Lower leg skin (tissue), 4 donors: ENCODE data around the gene ZC3H14. TPM values are rescaled to one million over a fixed set of nuclear protein-coding genes. Genes with fewer than 3 reads are reported as not detected.

ENCODE experiments used
- DNase-seq, 2 donors: peaks; one replicate each; pipeline ENCODE4 v3.0.0-alpha.2; 2019; ENCODE audit warnings: low spot score in 2 of 2
- H3K4me3 ChIP-seq: fragments of 200-600 bp; sonication (generic); 2 replicates; pipeline ENCODE4 v1.5.1; 2017; ENCODE audit warnings: mild to moderate bottlenecking, low read depth; ENCODE audit not compliant: poor library complexity, severe bottlenecking
- POLR2A ChIP-seq, 2 donors: fragments of 450-650 bp; IDR thresholded peaks; one replicate each; pipeline ENCODE4 v1.6.1; 2016 to 2017; ENCODE audit warnings: antibody characterized with exemption in 2 of 2, mild to moderate bottlenecking in 1 of 2, moderate library complexity in 1 of 2
- WGBS, 2 donors: methylation state at CpG; one replicate each; pipeline ENCODE4 v1.1.5; 2018; 5-methylcytosine and 5-hydroxymethylcytosine counted together
- intact Hi-C: fragments of 100-400 bp; cut with DNase I; formaldehyde crosslinking; loops from one replicate; pipeline ENCODE4 v1.15.0; 2023; ENCODE audit warnings: low total_unique reads
- total RNA-seq, 4 donors: library from RNA; depleted of rRNA; stranded (reverse); fragments of >200 nt; gene quantifications; one replicate each; pipeline ENCODE4 v1.1.0, GENCODE V29; 2016
- TF ChIP-seq, protein P1 (sequence below), 3 donors: fragments of 450-650 bp; IDR thresholded peaks; one replicate each; pipeline ENCODE4 v1.5.1; 2016; ENCODE audit warnings: antibody characterized with exemption in 3 of 3, mild to moderate bottlenecking in 3 of 3, moderate library complexity in 2 of 3

ZC3H14 gene
- total RNA-seq, 4 donors from 2014 or later: 45.2 to 54.5 (median 51.4) TPM

DNA sequence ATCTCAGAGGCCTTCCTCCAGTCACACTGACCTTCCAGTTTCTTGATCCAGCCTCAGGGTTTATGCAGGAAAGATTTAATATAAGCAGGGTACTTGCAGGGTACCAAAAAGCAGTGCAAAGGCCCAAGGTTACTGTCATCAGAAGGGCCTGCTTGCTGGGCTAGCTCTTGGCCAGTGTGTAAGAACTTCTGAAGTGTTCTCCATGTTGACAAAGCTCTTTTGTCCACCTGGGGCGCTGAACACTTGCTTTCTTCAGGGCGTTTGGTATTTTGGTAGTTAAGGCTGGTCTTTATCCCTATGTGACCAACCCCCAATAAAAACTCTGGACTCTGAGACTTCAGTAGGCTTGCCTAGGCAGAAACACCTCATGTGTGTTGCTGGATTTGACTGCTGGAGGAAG is 69.7 kb downstream of the ZC3H14 start:
- no peak for TF ChIP-seq POLR2A (IDR thresholded peaks at IDR 0.05)
- TF ChIP-seq, protein P1, sequence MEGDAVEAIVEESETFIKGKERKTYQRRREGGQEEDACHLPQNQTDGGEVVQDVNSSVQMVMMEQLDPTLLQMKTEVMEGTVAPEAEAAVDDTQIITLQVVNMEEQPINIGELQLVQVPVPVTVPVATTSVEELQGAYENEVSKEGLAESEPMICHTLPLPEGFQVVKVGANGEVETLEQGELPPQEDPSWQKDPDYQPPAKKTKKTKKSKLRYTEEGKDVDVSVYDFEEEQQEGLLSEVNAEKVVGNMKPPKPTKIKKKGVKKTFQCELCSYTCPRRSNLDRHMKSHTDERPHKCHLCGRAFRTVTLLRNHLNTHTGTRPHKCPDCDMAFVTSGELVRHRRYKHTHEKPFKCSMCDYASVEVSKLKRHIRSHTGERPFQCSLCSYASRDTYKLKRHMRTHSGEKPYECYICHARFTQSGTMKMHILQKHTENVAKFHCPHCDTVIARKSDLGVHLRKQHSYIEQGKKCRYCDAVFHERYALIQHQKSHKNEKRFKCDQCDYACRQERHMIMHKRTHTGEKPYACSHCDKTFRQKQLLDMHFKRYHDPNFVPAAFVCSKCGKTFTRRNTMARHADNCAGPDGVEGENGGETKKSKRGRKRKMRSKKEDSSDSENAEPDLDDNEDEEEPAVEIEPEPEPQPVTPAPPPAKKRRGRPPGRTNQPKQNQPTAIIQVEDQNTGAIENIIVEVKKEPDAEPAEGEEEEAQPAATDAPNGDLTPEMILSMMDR (IDR thresholded peaks at IDR 0.05): no peak
- WGBS, 2 donors: 83 to 95% methylated on average over 2 of the region's 2 CpGs
- intact Hi-C loops: no loop called here
- DNase-seq: no peak
- H3K4me3 ChIP-seq: no peak overlapping the region

DNA sequence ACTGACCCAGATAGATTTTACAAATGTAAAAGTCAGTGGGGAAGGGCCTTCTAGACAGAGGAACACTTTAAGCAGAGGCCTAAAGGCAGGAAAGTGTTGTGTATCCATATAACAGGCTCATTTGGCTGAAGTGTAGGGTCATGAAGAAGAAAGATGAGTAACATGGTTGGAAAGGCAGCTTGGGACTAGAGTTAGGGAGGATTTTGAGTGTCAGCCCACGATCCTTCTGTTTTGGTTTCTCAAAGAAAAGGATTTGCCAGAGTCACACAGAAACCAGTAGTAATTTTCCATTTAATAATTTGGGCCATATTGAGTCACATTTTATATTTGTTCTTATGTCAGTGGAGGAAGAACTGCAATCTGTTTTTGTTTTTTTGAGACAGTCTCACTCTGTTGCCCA is 76.4 kb downstream of the ZC3H14 start:
- TF ChIP-seq POLR2A (IDR thresholded peaks at IDR 0.05): no peak
- TF ChIP-seq, protein P1 (IDR thresholded peaks at IDR 0.05): no peak
- H3K4me3 ChIP-seq: no peak overlapping the region
- DNase-seq: no peak
- 66 to 79% methylated on average over 1 of the region's 1 CpG for WGBS, 2 donors
- intact Hi-C loops: no loop called here

DNA sequence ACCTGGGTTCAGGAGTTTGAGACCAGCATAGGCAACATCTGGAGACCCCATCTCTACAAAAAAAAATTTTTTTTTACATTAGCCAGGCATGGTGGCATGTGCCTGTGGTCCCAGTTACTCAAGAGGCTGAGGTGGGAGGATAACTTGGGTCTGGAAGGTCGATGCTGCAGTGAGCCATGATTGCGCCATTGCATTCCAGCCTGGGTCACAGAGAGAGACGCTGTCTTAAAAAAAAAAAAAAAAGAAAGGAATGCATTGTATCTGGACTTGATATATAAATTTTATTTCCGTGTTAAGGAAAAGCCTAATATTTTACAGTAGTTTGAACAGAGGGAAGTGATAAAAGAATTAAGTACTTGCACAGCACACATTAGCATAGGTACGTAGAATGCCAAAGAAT is 97.2 kb downstream of the ZC3H14 start:
- no peak overlapping the region for H3K4me3 ChIP-seq
- 77 to 82% methylated on average over 5 of the region's 5 CpGs for WGBS, 2 donors
- DNase-seq: no peak
- TF ChIP-seq, protein P1 (IDR thresholded peaks at IDR 0.05): no peak
- TF ChIP-seq POLR2A (IDR thresholded peaks at IDR 0.05): no peak
- intact Hi-C loops: no loop called here

DNA sequence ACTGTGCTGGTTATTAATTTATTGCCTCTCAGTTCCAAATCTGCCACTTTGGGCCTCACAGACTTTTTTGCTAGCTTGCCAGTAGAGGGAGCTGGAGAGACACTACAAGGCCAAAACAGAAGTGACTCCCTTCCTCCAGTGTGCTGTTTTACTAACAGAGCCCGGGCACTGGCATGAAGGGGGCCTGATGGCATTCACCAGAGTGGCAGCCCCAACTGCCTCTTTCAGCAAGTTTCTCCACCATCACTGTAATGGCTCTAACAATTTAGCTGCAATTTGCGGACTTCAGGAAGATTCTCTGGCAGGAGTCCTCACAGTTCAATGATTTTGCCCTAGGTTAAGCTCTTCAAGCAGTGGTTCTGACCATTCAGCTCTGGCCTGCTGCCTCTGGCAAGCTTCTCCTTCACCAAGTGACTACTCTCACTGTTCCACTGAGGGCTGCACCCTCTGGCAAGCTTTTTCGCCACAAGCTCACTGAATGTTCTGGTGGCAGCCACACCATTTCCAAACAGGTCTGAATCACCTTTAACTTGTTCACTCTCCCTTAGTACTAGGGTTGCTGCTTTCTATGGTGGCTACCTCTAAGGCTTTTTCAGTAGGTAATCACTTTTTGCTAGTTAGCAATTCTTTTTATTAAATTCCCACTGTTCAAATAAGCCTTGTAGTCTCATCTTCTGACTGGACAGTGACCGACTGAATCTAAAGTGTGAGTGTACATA is 104.9 kb downstream of the ZC3H14 start:
- no peak overlapping the region for H3K4me3 ChIP-seq
- no peak for TF ChIP-seq POLR2A (IDR thresholded peaks at IDR 0.05)
- TF ChIP-seq, protein P1 (IDR thresholded peaks at IDR 0.05): no peak
- intact Hi-C loops: loop anchor here (5.0 kb wide), 1 partner anchor 205 kb away; no protein-coding TSS in a partner anchor
- DNase-seq: peak in 1 of 2 donors; percentile 20
- 32 to 40% methylated on average over 4 of the region's 4 CpGs for WGBS, 2 donors

DNA sequence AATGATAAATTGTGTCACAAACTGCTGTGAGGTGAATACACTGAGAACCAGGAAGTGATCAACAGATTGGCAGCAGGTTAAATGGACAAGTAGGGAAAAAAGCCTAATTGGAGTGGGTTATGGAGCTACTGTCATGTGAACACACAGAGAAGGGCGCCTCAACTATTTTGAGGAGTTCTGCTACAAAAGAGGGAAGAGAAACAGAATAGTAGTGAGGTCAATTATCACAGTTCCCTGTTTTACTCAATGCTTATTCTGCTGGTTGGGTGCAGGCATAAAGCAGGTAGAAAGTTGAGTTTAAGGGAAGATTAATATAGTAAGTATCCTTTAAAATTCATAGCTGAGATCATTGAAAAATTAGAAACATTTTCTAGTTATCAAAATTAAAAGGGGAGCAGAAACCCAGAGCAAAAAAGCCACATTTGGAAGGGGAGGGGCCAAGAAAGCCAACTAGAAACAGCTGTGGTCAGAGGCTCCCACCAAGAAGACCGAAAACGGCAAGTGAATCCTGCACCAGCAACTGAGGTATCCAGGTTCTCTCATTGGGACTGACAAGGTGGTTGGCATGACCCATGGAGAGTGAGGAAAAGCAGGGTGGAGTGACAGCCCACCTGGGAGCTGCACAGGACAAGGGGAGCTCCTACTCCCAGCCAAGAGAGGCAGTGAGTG is 105.7 kb downstream of the ZC3H14 start:
- intact Hi-C loops: loop anchor here (5.0 kb wide), 1 partner anchor 204 kb away; no protein-coding TSS in a partner anchor
- no peak for DNase-seq
- WGBS, 2 donors: 69 to 72% methylated on average over 3 of the region's 3 CpGs
- H3K4me3 ChIP-seq: no peak overlapping the region
- no peak for TF ChIP-seq POLR2A (IDR thresholded peaks at IDR 0.05)
- TF ChIP-seq, protein P1 (IDR thresholded peaks at IDR 0.05): no peak
